ENCODE measurements around the gene IFT20. TPM values are rescaled to one million over a fixed set of nuclear protein-coding genes. Genes with fewer than 3 reads are reported as not detected.
A peak's percentile ranks its signal among the peaks of the same experiment; 100 is the strongest.

The IFT20 gene
- total RNA-seq, 1 donor from 2014 or later, result 13.6 TPM

- Histone ChIP-seq H3K4me1 (no peaks in the 10 kb centered on the region), H3K4me3 (no peak overlapping the region), H3K9me3 (no peaks in the 10 kb centered on the region), H3K36me3 (peaks cover 4 to 5% of the 10 kb centered on the region in 2 donors), H3K27ac (no peak overlapping the region), H3K27me3 (no peaks in the 10 kb centered on the region)
- TF ChIP-seq, protein P1, sequence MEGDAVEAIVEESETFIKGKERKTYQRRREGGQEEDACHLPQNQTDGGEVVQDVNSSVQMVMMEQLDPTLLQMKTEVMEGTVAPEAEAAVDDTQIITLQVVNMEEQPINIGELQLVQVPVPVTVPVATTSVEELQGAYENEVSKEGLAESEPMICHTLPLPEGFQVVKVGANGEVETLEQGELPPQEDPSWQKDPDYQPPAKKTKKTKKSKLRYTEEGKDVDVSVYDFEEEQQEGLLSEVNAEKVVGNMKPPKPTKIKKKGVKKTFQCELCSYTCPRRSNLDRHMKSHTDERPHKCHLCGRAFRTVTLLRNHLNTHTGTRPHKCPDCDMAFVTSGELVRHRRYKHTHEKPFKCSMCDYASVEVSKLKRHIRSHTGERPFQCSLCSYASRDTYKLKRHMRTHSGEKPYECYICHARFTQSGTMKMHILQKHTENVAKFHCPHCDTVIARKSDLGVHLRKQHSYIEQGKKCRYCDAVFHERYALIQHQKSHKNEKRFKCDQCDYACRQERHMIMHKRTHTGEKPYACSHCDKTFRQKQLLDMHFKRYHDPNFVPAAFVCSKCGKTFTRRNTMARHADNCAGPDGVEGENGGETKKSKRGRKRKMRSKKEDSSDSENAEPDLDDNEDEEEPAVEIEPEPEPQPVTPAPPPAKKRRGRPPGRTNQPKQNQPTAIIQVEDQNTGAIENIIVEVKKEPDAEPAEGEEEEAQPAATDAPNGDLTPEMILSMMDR (IDR thresholded peaks at IDR 0.05), result no peak
- intact Hi-C loops (cut with DNase I), result no loop called here
- DNase-seq (ENCODE audit: low spot score in 2 of 2), result no peak
Observed at GRCh38 chr17:28379814-28380801, 44.8 kb upstream of the IFT20 start.

DNA sequence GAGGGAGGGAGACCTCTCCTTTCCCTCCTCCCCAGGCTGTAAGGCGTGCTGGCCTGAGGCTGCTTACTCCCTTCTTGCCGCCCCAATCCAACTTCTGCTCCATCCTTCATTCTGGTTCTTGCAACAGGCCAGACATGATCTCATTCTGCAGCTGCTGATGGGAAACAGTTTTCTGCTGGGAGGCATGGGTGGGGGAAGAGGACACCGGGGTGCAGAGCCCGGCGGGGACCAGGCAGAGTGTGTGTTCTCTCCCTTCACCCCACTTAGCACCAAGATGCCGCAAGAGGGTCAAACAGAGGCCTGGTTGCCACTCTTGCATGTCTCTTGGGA, 37.6 kb upstream of the IFT20 start:
- no peaks in the 10 kb centered on the region for H3K36me3 ChIP-seq
- H3K27me3 ChIP-seq, result no peaks in the 10 kb centered on the region
- H3K27ac ChIP-seq, result no peak overlapping the region
- TF ChIP-seq, protein P1 (IDR thresholded peaks at IDR 0.05), result no peak
- intact Hi-C loops (cut with DNase I), result no loop called here
- peaks cover 12% of the 10 kb centered on the region in 2 donors for H3K4me1 ChIP-seq
- no peak for DNase-seq (ENCODE audit: low spot score in 2 of 2)
- H3K9me3 ChIP-seq, result no peaks in the 10 kb centered on the region
- H3K4me3 ChIP-seq, result peak overlapping the region; percentile 70 to 77

DNA sequence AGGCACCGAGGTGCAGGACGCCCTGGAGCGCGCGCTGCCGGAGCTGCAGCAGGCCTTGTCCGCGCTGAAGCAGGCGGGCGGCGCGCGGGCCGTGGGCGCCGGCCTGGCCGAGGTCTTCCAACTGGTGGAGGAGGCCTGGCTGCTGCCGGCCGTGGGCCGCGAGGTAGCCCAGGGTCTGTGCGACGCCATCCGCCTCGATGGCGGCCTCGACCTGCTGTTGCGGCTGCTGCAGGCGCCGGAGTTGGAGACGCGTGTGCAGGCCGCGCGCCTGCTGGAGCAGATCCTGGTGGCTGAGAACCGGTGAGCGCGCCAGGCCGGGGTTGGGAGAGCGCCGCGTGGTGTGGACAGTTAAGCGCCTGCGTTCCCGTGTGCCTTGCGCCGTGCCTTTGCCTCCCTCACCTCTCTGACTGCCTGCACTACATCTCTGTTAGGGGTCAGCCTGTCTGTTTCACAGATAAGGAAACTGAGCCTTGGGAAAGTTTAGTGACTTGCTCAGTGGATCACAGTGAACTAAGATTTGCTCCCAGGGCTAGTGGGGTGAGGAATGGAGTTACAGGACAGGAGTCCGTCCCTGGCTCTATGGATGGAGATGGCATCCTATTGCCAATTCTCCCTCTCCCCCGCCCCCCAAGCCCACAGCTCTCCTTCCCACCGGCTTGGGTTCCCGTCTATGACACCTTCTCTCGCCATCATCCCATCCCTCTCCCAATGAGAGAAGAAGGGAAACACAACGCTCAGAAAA, 37.1 kb upstream of the IFT20 start:
- Histone ChIP-seq H3K36me3 (no peaks in the 10 kb centered on the region), H3K4me1 (peaks cover 12% of the 10 kb centered on the region in 2 donors), H3K27me3 (no peaks in the 10 kb centered on the region), H3K9me3 (no peaks in the 10 kb centered on the region), H3K4me3 (peak overlapping the region; percentile 70 to 77), H3K27ac (peak overlapping the region; percentile 75 to 86)
- intact Hi-C loops (cut with DNase I), result no loop called here
- no peak for DNase-seq (ENCODE audit: low spot score in 2 of 2)
- TF ChIP-seq, protein P1 (IDR thresholded peaks at IDR 0.05), result no peak

DNA sequence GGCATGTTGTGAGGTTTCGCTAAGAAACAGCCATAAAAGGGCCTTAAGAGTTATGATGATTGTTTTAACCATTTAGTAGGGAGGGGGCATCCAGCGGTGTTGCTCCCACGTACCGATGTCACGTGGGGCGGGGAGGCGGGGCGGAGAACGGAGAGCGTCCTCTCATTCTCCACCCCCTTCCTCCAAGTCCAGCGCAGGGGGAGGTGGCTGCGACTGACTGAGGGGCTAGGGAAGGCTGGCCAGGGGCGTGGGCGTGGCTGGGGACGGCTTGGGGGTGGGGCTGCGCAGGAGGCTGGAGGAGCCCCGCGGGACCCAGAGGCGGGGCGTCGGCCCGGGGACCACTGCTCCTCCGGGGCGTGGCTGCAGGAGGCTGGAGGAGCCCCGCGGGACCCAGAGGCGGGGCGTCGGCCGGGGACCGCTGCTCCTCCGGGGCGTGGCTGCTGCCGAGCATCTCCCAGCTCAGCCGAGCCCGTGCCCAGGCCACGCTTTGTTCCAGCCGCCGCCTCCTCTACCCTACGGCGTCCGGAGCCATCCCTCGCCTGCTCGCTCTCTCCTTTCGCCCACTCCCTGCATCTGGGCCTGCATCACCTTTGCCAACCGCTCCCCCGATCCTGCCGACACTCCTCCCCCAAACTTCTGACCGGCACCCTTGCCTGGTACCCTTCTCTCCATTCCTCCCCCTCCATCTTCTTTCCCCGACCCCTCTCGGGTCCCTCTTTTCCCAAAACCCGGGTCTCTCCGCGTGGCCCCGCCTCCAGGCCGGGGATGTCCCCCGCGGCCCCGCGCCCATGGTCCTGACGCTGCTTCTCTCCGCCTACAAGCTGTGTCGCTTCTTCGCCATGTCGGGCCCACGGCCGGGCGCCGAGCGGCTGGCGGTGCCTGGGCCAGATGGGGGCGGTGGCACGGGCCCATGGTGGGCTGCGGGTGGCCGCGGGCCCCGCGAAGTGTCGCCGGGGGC, 36.3 kb upstream of the IFT20 start, which contains the start of gene SARM1:
Gene SARM1 (plus strand): TSS at position 450 of the 958 bp plus-strand sequence. CDS start 339 bp downstream, at position 789.
- TF ChIP-seq, protein P1 (IDR thresholded peaks at IDR 0.05), result no peak
- Histone ChIP-seq H3K27me3 (no peaks in the 10 kb centered on the region), H3K9me3 (no peaks in the 10 kb centered on the region), H3K4me3 (peak within 1 kb of the TSS; percentile 70 to 77), H3K36me3 (no peaks in the 10 kb centered on the region), H3K27ac (peak within 1 kb of the TSS; percentile 75 to 86), H3K4me1 (peaks cover 12% of the 10 kb centered on the region in 2 donors)
- intact Hi-C loops (cut with DNase I), result loop anchor here (1.0 kb wide), 1 partner anchor 36 kb away; the partner anchor contains the start of genes IFT20 and TNFAIP1
- DNase-seq (ENCODE audit: low spot score in 2 of 2), result peak; percentile 54 to 94

GRCh38 chr17:28370744-28371103, 35.5 kb upstream of the IFT20 start:
- TF ChIP-seq, protein P1 (IDR thresholded peaks at IDR 0.05), result no peak

More at GRCh38 chr17:28370744-28371103, 35.5 kb upstream of the IFT20 start:
- Histone ChIP-seq H3K4me3 (peak overlapping the region; percentile 70 to 77), H3K4me1 (peaks cover 12% of the 10 kb centered on the region in 2 donors), H3K9me3 (no peaks in the 10 kb centered on the region), H3K27me3 (no peaks in the 10 kb centered on the region), H3K36me3 (no peaks in the 10 kb centered on the region), H3K27ac (peak overlapping the region; percentile 75 to 86)
- intact Hi-C loops (cut with DNase I), result loop anchor here (1.0 kb wide), 1 partner anchor 35 kb away; the partner anchor contains the start of genes IFT20 and TNFAIP1
- no peak for DNase-seq (ENCODE audit: low spot score in 2 of 2)

Measured in ascending aorta (tissue), 2 donors.